KMS-11 (cell line): ENCODE measurements around the gene CAMKMT.
A peak's percentile ranks its signal among the peaks of the same experiment; 100 is the strongest.

ENCODE experiments used
- H2AFZ ChIP-seq: fragments of 200-600 bp; sonication (generic); 2 replicates; pipeline ENCODE4 v1.6.1; 2016; ENCODE audit warnings: antibody characterized with exemption, mixed run types, low read depth
- H3K27ac ChIP-seq: fragments of 200-600 bp; sonication (generic); 2 replicates; pipeline ENCODE4 v1.6.1; 2016; ENCODE audit warnings: mild to moderate bottlenecking, mixed run types
- H3K27me3 ChIP-seq: fragments of 200-600 bp; sonication (generic); 2 replicates; pipeline ENCODE4 v1.6.1; 2017; ENCODE audit warnings: mild to moderate bottlenecking, low read depth, mixed run types, moderate library complexity; ENCODE audit not compliant: insufficient read depth
- H3K36me3 ChIP-seq: fragments of 200-600 bp; sonication (generic); 2 replicates; pipeline ENCODE4 v1.6.1; 2017; ENCODE audit warnings: mild to moderate bottlenecking, mixed run types; ENCODE audit not compliant: insufficient read depth
- H3K4me1 ChIP-seq: fragments of 200-600 bp; sonication (generic); 2 replicates; pipeline ENCODE4 v1.6.1; 2016; ENCODE audit warnings: mild to moderate bottlenecking, low read depth, mixed run types; ENCODE audit not compliant: poor library complexity, severe bottlenecking
- H3K4me2 ChIP-seq: fragments of 200-600 bp; sonication (generic); 2 replicates; pipeline ENCODE4 v1.7.0; 2016; ENCODE audit warnings: mild to moderate bottlenecking, mixed run types
- H3K4me3 ChIP-seq: fragments of 200-600 bp; sonication (generic); IDR thresholded peaks from 2 replicates; pipeline ENCODE4 v1.6.1; 2017; ENCODE audit warnings: low read depth, low read length, mixed read lengths; ENCODE audit not compliant: insufficient read depth
- H3K79me2 ChIP-seq: fragments of 200-600 bp; sonication (generic); 2 replicates; pipeline ENCODE4 v1.6.1; 2016; ENCODE audit warnings: low read depth, mixed run types; ENCODE audit not compliant: insufficient read depth
- H3K9ac ChIP-seq: fragments of 200-600 bp; sonication (generic); 2 replicates; pipeline ENCODE4 v1.6.1; 2016; ENCODE audit warnings: mild to moderate bottlenecking, mixed run types
- H4K20me1 ChIP-seq: fragments of 200-600 bp; sonication (generic); 2 replicates; pipeline ENCODE4 v1.6.1; 2016; ENCODE audit warnings: mild to moderate bottlenecking, mixed run types; ENCODE audit not compliant: insufficient read depth
- CTCF ChIP-seq: fragments of 200-600 bp; sonication (generic); conservative IDR thresholded peaks from 2 replicates; pipeline ENCODE4 v1.6.1; 2017; ENCODE audit warnings: low read depth, mild to moderate bottlenecking, antibody characterized with exemption, low read length, moderate library complexity, mixed read lengths

The CAMKMT gene

GRCh38 chr2:44628297-44628696 lies 266.6 kb downstream of the CAMKMT start:
- no peak for TF ChIP-seq CTCF
- Histone ChIP-seq H3K27me3 (no peaks in the 10 kb centered on the region), H3K4me3 (no peak overlapping the region), H3K9ac (no peak overlapping the region), H2AFZ (no peak overlapping the region), H3K4me2 (no peak overlapping the region), H3K27ac (no peak overlapping the region), H3K79me2 (no peaks in the 10 kb centered on the region), H3K36me3 (no peaks in the 10 kb centered on the region), H3K4me1 (peaks cover 11% of the 10 kb centered on the region), H4K20me1 (no peaks in the 10 kb centered on the region)

GRCh38 chr2:44632931-44633689 lies 271.4 kb downstream of the CAMKMT start:
- Histone ChIP-seq H3K27me3 (no peaks in the 10 kb centered on the region), H3K79me2 (no peaks in the 10 kb centered on the region), H3K4me1 (peaks cover 20% of the 10 kb centered on the region), H3K27ac (no peak overlapping the region), H3K36me3 (no peaks in the 10 kb centered on the region), H3K4me2 (peak overlapping the region; percentile 29; the same call in 1 of the 2 replicates), H3K4me3 (no peak overlapping the region), H4K20me1 (no peaks in the 10 kb centered on the region), H2AFZ (no peak overlapping the region), H3K9ac (no peak overlapping the region)
- no peak for TF ChIP-seq CTCF

- no peaks in the 10 kb centered on the region for H3K36me3 ChIP-seq
- no peaks in the 10 kb centered on the region for H3K27me3 ChIP-seq
- H3K79me2 ChIP-seq, result no peaks in the 10 kb centered on the region
- H3K4me2 ChIP-seq, result no peak overlapping the region
- H3K4me1 ChIP-seq, result peaks cover 16% of the 10 kb centered on the region
- no peak overlapping the region for H3K27ac ChIP-seq
- no peak for TF ChIP-seq CTCF
- no peak overlapping the region for H3K4me3 ChIP-seq
- no peak overlapping the region for H2AFZ ChIP-seq
- H4K20me1 ChIP-seq, result no peaks in the 10 kb centered on the region
- no peak overlapping the region for H3K9ac ChIP-seq
Observed at GRCh38 chr2:44635725-44636124, 274.0 kb downstream of the CAMKMT start.

- H2AFZ ChIP-seq, result no peak overlapping the region
- no peak for TF ChIP-seq CTCF
- no peak overlapping the region for H3K27ac ChIP-seq
- no peaks in the 10 kb centered on the region for H3K36me3 ChIP-seq
- H3K4me3 ChIP-seq, result no peak overlapping the region
- H3K27me3 ChIP-seq, result no peaks in the 10 kb centered on the region
- H3K4me1 ChIP-seq, result peaks cover 7% of the 10 kb centered on the region
- no peaks in the 10 kb centered on the region for H4K20me1 ChIP-seq
- no peaks in the 10 kb centered on the region for H3K79me2 ChIP-seq
- H3K4me2 ChIP-seq, result no peak overlapping the region
- H3K9ac ChIP-seq, result no peak overlapping the region
Observed at GRCh38 chr2:44638649-44639048, 276.9 kb downstream of the CAMKMT start.
